OCI-LY7 (cell line): ENCODE data around the gene PTCH2. TPM values are rescaled to one million over a fixed set of nuclear protein-coding genes. Genes with fewer than 3 reads are reported as not detected.

Experiments used
- BruUV-seq: library from RNA; stranded (reverse); fragments of 400-500 nt; replicated peaks from 2 replicates; lab custom pipeline; 2021; lab: Mats Ljungman, UMichigan
- CTCF ChIA-PET: fragments of 300-600 bp; sonication (Branson Sonifier 250); formaldehyde crosslinking; loops from one replicate; lab custom pipeline; 2022; ENCODE audit warnings: antibody characterized with exemption; ENCODE audit not compliant: unreplicated experiment; lab: Charles Lee
- POLR2A ChIA-PET: fragments of 300-600 bp; sonication (Branson Sonifier 250); formaldehyde crosslinking; loops from one replicate; lab custom pipeline; 2022; ENCODE audit warnings: antibody characterized with exemption; lab: Charles Lee
- DNase-seq: peaks from one replicate; pipeline ENCODE4 v3.0.0-alpha.2; 2015; ENCODE audit warnings: low spot score
- H2AFZ ChIP-seq: fragments of 200-600 bp; sonication (generic), shearing (Covaris generic); 2 replicates; pipeline ENCODE4 v1.6.1; 2014; ENCODE audit warnings: mild to moderate bottlenecking, antibody characterized with exemption, low read length, moderate library complexity
- H3K27ac ChIP-seq: fragments of 200-600 bp; sonication (generic); 2 replicates; pipeline ENCODE4 v1.5.1; 2014; ENCODE audit warnings: mixed run types, low read depth, mild to moderate bottlenecking, moderate library complexity, low read length, inconsistent platforms; ENCODE audit not compliant: poor library complexity, severe bottlenecking
- H3K36me3 ChIP-seq: fragments of 200-600 bp; sonication (generic); 2 replicates; pipeline ENCODE4 v1.6.1; 2014; ENCODE audit warnings: mild to moderate bottlenecking, antibody characterized with exemption, low read length, moderate library complexity, mixed read lengths; ENCODE audit not compliant: insufficient read depth
- H3K4me1 ChIP-seq: fragments of 200-600 bp; sonication (generic); 2 replicates; pipeline ENCODE4 v1.5.1; 2014; ENCODE audit warnings: mild to moderate bottlenecking, low read length; ENCODE audit not compliant: insufficient read depth, poor library complexity, severe bottlenecking
- H3K4me2 ChIP-seq: fragments of 200-600 bp; sonication (generic); 2 replicates; pipeline ENCODE4 v1.6.1; 2014; ENCODE audit warnings: mild to moderate bottlenecking, low read length
- H3K4me3 ChIP-seq: fragments of 200-600 bp; sonication (generic); 2 replicates; pipeline ENCODE4 v1.5.1; 2014; ENCODE audit warnings: mild to moderate bottlenecking, low read depth, low read length; ENCODE audit not compliant: poor library complexity, severe bottlenecking
- H3K79me2 ChIP-seq: fragments of 200-600 bp; sonication (generic); 2 replicates; pipeline ENCODE4 v1.6.1; 2016; ENCODE audit warnings: low read depth, mild to moderate bottlenecking, low read length, moderate library complexity, mixed read lengths; ENCODE audit not compliant: insufficient read depth
- H3K9me2 ChIP-seq: fragments of 200-600 bp; sonication (generic); 2 replicates; pipeline ENCODE4 v1.6.1; 2016; ENCODE audit warnings: mild to moderate bottlenecking, low read length, mixed read lengths; ENCODE audit not compliant: insufficient read depth
- H3K9me3 ChIP-seq: fragments of 200-600 bp; sonication (generic); 2 replicates; pipeline ENCODE4 v1.6.1; 2014; ENCODE audit warnings: mild to moderate bottlenecking, mixed run types, low read length, mixed read lengths
- H4K20me1 ChIP-seq: fragments of 200-600 bp; sonication (generic); 2 replicates; pipeline ENCODE4 v1.6.1; 2014; ENCODE audit warnings: mild to moderate bottlenecking, antibody characterized with exemption, low read length, moderate library complexity, mixed read lengths; ENCODE audit not compliant: insufficient read depth
- EZH2phosphoT487 ChIP-seq: fragments of 200-600 bp; sonication (generic); IDR thresholded peaks from 2 replicates; pipeline ENCODE4 v1.6.1; 2018; ENCODE audit warnings: low read depth, borderline replicate concordance, mild to moderate bottlenecking, mixed run types, antibody characterized with exemption, low read length, moderate library complexity, mixed read lengths
- intact Hi-C: fragments of 100-400 bp; cut with micrococcal nuclease; formaldehyde crosslinking; loops from one replicate; pipeline ENCODE4 v1.10.0; 2022; ENCODE audit not compliant: unreplicated experiment
- total RNA-seq, 2 experiments: library from RNA; depleted of rRNA in 1 of 2; stranded (reverse); fragments of >200 nt in 1 of 2; shearing (Covaris generic) in 1 of 2; gene quantifications; 2 replicates each; pipeline ENCODE4 v1.2.3, GENCODE V29; 2014 to 2022
- TF ChIP-seq, protein P1 (sequence below): fragments of 200-600 bp; sonication (generic); conservative IDR thresholded peaks from 2 replicates; pipeline ENCODE4 v1.5.1; 2014; ENCODE audit warnings: mild to moderate bottlenecking, antibody characterized with exemption, low read length, moderate library complexity, mixed read lengths

PTCH2 gene
- total RNA-seq, 2 experiments from 2014 or later: 0.60 to 1.0 TPM

DNA sequence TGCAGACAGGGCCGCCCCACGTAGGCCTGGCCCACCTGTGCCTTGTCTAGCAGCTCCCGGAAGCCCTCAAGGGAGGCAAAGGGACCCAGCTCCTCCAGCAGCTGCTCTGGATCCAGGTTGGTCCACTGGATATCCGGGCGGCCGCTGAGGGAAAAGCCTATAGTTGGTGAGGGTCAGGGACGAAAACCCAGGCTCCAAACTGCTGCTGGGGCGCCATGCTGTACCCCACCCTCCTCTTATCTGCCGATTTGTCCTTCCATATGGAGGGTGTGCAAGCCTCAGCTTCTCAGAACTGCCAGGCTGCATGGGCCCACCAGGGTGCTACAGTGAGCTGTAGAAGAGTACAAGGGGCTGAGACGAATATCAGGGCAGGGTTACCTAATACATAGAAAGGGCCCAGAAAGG, 12.2 kb downstream of the PTCH2 start:
- TF ChIP-seq EZH2phosphoT487: no peak
- TF ChIP-seq, protein P1, sequence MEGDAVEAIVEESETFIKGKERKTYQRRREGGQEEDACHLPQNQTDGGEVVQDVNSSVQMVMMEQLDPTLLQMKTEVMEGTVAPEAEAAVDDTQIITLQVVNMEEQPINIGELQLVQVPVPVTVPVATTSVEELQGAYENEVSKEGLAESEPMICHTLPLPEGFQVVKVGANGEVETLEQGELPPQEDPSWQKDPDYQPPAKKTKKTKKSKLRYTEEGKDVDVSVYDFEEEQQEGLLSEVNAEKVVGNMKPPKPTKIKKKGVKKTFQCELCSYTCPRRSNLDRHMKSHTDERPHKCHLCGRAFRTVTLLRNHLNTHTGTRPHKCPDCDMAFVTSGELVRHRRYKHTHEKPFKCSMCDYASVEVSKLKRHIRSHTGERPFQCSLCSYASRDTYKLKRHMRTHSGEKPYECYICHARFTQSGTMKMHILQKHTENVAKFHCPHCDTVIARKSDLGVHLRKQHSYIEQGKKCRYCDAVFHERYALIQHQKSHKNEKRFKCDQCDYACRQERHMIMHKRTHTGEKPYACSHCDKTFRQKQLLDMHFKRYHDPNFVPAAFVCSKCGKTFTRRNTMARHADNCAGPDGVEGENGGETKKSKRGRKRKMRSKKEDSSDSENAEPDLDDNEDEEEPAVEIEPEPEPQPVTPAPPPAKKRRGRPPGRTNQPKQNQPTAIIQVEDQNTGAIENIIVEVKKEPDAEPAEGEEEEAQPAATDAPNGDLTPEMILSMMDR: peak; percentile 33
- H3K4me2 ChIP-seq: no peak overlapping the region
- H3K27ac ChIP-seq: no peak overlapping the region
- no peaks in the 10 kb centered on the region for H3K36me3 ChIP-seq
- H3K79me2 ChIP-seq: no peaks in the 10 kb centered on the region
- CTCF ChIA-PET: interaction anchor here (0.5 kb wide), 1 partner anchor 34 kb away, joined by 3 read pairs; no protein-coding TSS in a partner anchor
- no peak overlapping the region for H3K4me3 ChIP-seq
- no peak overlapping the region for H2AFZ ChIP-seq
- H4K20me1 ChIP-seq: no peaks in the 10 kb centered on the region
- H3K9me3 ChIP-seq: no peaks in the 10 kb centered on the region
- H3K9me2 ChIP-seq: no peaks in the 10 kb centered on the region
- intact Hi-C loops: loop anchor here (10.0 kb wide), 1 partner anchor 154 kb away; the partner anchor contains the start of gene EIF2B3
- no peak for DNase-seq
- BruUV-seq: no TSS peak
- POLR2A ChIA-PET: no interaction called here
- no peaks in the 10 kb centered on the region for H3K4me1 ChIP-seq

DNA sequence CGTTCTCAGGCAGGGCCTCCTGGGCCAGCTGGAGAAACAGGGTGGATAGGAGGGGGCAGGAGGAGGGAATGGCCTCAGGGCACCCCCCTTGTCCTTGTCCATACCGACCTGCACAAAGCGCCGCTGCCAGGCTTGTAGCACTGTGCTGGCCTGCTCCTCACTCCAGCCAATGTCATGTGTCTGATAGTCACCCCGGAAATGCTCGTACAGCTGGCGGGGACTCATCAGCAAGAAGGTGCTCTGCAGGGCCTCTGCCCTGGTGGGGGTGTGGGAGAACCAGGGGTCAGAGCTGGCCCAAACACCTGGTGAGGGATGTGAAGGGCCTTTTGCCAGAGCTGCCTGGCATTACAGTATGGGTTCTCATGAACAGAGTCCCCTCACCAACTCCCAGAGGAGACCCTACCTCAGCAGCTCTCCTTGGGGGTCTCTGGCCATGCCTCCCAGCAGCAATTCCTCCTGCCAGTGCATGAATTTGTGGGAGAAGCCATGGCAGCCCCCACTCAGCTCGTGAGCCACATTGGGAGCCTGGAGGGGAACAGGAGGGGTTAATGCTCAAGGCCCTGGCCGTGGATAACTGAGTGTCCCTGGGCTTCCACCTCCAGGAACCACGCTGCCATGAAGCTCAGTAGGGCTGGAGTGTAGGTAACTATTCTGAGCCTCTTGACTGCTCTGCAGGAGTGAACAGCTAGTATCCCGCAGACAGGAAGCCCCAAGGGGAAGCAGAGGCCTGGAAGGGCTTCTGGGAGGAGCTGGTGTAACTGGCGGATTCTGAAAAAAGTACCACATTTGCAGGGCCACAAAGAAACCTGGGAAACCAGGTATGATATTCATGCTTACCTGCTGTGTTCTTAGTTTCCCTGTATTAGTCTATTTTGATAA, 13.3 kb downstream of the PTCH2 start:
- H3K9me3 ChIP-seq: no peaks in the 10 kb centered on the region
- H3K27ac ChIP-seq: no peak overlapping the region
- no peak overlapping the region for H2AFZ ChIP-seq
- no peaks in the 10 kb centered on the region for H4K20me1 ChIP-seq
- no peaks in the 10 kb centered on the region for H3K36me3 ChIP-seq
- CTCF ChIA-PET: no interaction called here
- H3K4me1 ChIP-seq: no peaks in the 10 kb centered on the region
- no peak for DNase-seq
- H3K79me2 ChIP-seq: no peaks in the 10 kb centered on the region
- no TSS peak for BruUV-seq
- no peaks in the 10 kb centered on the region for H3K9me2 ChIP-seq
- no peak overlapping the region for H3K4me2 ChIP-seq
- intact Hi-C loops: loop anchor here (10.0 kb wide), 1 partner anchor 155 kb away; the partner anchor contains the start of gene EIF2B3
- TF ChIP-seq, protein P1: no peak
- TF ChIP-seq EZH2phosphoT487: no peak
- POLR2A ChIA-PET: interaction anchor here (0.6 kb wide), 1 partner anchor 859 kb away, joined by 4 read pairs; no protein-coding TSS in a partner anchor
- no peak overlapping the region for H3K4me3 ChIP-seq
